HCEC 1CT (cell line): Measurements from ENCODE around the gene ODAD4.

Source experiments
- DNase-seq: peaks from one replicate; pipeline ENCODE4 v3.0.0-alpha.2; 2017

ODAD4 gene

GRCh38 chr17:41972571-41973407, 42.4 kb downstream of the ODAD4 start:
- no peak for DNase-seq

GRCh38 chr17:41973408-41973811, 43.0 kb downstream of the ODAD4 start:
- DNase-seq, result no peak

GRCh38 chr17:41974031-41974430, 43.6 kb downstream of the ODAD4 start:
- no peak for DNase-seq

- no peak for DNase-seq
These were observed 44.2 kb downstream of the ODAD4 start for GRCh38 chr17:41974658-41975057.

- DNase-seq, result no peak
These were observed 45.0 kb downstream of the ODAD4 start for GRCh38 chr17:41975099-41976083.

- DNase-seq, result no peak
These were observed 45.8 kb downstream of the ODAD4 start for GRCh38 chr17:41976142-41976768.

- DNase-seq, result no peak
These were observed 47.6 kb downstream of the ODAD4 start for GRCh38 chr17:41977991-41978390.

- DNase-seq, result no peak
These were observed 51.8 kb downstream of the ODAD4 start for GRCh38 chr17:41982026-41982760.

DNA sequence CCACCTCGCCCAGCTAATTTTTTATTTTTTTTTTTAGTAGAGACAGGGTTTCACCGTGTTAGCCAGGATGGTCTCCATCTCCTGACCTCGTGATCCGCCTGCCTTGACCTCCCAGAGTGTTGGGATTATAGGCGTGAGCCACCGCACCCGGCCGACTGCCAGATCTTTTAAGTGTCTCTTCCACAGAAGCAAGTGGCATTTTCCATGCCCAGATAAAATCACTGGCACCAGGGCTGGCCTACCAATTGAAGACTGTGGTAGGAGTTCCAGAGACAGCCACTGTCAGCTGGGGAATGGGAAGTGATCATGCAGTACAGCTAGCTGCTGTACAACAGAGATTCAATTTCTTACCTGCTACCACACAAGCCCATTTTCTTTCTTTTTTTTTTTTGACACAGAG, 54.0 kb downstream of the ODAD4 start:
- DNase-seq, result no peak

DNA sequence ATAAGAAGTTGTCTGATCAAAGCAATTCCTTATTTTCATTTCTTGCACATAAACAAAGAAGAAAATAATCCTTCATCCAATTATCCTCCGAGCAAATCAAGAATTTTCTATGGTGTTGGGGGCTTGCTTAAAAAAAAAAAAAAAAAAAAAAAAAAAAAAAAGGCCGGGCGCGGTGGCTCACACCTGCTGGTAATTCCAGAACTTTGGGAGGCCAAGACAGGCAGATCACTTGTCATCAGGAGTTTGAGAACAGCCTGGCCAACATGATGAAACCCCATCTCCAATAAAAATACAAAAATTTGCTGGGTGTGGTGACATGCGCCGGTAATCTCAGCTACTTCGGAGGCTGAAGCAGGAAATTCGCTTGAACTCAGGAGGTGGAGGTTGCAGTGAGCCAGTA, 55.5 kb downstream of the ODAD4 start:
- no peak for DNase-seq

DNA sequence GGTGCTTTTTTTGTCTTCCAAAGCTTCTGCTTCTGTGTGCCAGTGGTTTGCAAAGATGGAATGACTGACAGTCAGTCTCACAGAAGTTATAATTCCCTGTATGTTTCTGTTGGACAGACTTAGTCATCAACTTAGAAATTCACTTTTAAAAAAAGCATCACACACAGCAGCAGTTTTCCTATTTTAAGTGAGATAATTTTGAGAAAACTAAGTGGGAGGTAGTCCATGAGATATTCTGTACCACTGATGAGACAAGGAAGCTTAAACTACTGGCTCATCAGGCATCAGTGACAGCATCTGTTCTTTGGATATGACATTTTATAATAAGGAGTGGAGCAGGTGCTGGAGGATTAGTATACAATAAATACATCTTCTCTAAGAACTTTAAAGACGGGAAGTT, 56.2 kb downstream of the ODAD4 start:
- DNase-seq, result no peak

- DNase-seq, result no peak
These were observed 57.2 kb downstream of the ODAD4 start for GRCh38 chr17:41987642-41988041.

- no peak for DNase-seq
These were observed 58.0 kb downstream of the ODAD4 start for GRCh38 chr17:41988418-41988817.

- no peak for DNase-seq
These were observed 59.4 kb downstream of the ODAD4 start for GRCh38 chr17:41989702-41990419.

DNA sequence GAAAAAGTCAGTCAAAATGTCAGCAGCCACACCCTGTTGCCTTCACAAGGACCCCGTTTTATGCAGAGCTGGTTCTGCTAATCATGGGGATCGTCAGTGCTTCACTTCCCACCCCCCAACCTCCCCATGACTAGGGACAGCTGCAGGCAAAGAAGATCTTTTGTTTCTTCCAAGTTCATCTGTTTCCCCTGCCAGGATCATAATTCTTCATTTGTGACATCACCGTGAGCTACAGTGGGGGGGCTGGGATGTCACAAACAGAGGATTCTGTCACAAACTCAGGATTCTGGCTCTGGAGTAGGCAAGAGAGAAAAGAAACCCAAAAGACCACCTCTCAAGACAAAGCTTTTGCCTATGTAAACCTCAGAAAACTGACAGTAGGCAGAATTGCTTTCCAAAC, 62.2 kb downstream of the ODAD4 start:
- DNase-seq, result no peak

DNA sequence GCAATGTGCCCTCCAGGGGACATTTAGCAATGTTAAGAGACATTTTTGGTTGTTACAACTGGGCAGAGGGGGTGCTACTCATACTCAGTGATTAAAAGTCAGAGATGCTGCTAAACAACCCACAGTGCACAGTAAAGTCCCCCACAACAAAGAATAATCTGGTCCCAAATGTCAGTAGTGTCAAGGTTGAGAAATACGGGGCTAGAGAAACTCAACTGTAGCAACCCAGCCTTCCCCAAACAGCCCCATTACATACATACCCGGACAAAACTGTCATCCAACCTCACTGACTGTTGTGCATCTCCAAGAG, 66.4 kb downstream of the ODAD4 start:
- no peak for DNase-seq

GRCh38 chr17:41998497-41998896, 68.1 kb downstream of the ODAD4 start:
- DNase-seq, result no peak

- no peak for DNase-seq
These were observed 70.2 kb downstream of the ODAD4 start for GRCh38 chr17:42000413-42001133.

DNA sequence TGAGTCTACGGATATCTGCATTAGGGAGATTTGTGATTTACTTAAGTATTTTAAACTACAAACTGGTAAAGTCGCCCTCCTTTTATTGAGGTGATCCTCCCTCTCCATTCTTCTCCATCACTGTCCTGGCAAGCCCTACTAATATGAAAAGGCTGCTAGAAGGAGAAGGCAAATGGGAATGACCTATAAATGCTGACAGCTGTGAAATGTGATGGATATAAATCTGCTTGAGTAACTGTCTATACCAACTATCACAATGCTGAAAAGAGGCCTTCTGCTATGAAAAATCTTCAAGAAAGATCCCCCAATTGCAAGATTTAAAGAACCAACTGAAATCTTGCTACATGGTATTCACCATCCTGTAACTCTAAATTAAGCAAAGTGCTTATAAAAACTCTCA, 71.3 kb downstream of the ODAD4 start:
- no peak for DNase-seq

- no peak for DNase-seq
These were observed 71.9 kb downstream of the ODAD4 start for GRCh38 chr17:42002175-42002791.

DNA sequence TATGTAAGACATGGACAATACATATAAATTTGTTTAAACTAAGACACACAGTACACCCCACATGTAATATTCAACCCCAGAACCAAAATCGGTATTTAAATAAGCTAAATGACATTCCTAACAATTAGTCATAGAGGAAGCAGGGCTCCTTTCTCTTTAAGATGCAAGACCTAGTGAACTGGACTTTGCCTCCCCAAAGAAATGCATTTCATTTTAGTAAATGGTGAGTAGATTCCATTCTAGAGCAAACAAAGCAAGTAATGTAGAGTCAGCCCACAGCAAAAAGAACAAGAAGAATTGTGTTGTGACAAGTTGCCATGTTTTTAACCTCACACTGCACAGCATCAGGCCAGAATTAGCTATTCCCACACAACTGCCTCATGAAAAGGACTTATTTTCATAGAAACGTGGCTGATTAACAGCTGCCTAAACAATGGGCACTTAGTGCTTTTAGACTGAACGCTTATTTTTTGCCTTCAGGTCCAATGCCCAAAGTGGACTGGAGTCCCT, 72.4 kb downstream of the ODAD4 start:
- peak; percentile 53 for DNase-seq
